ENCODE results near the gene SRRT.
"Not testable (repeated sequence)": the region's sequence is repeated elsewhere in the genome, so short reads cannot be mapped to it uniquely, and the experiment has no call there.

GRCh38 chr7:100936167-100936566 lies 61.3 kb downstream of the SRRT start:
- not testable (repeated sequence) for TF ChIP-seq POLR2A, CTCF (IDR thresholded peaks at IDR 0.05)
